Measurements from ENCODE around the gene SKIC8. TPM values are rescaled to one million over a fixed set of nuclear protein-coding genes. Genes with fewer than 3 reads are reported as not detected.
A peak's percentile ranks its signal among the peaks of the same experiment; 100 is the strongest.

The SKIC8 gene
- 10 to 100 TPM; 33.7 to 54.7 TPM for total RNA-seq

GRCh38 chr15:78299101-78299930 is at the start of gene SKIC8:
SKIC8 (minus strand) TSS chr15:78299609; CDS start chr15:78295686, 3,923 bp downstream.
- no peaks in the 10 kb centered on the region for H3K9me3 Mint-ChIP-seq
- peaks cover 17% of the 10 kb centered on the region for H3K36me3 Mint-ChIP-seq (ENCODE audit: low read depth)
- H3K4me3 Mint-ChIP-seq: peak within 1 kb of the TSS; percentile 99
- ATAC-seq (replicated peaks): peak; percentile 97
- H3K27me3 Mint-ChIP-seq: no peaks in the 10 kb centered on the region
- peak within 1 kb of the TSS; percentile 97 for H3K27ac Mint-ChIP-seq
- peaks cover 4% of the 10 kb centered on the region for H3K4me1 Mint-ChIP-seq

GRCh38 chr15:78347586-78348543 is 48.5 kb upstream of the SKIC8 start:
- Mint-ChIP-seq H3K27me3 (peaks cover 9% of the 10 kb centered on the region), H3K27ac (no peak overlapping the region), H3K4me3 (no peak overlapping the region), H3K4me1 (no peaks in the 10 kb centered on the region), H3K36me3 (ENCODE audit: low read depth) (no peaks in the 10 kb centered on the region), H3K9me3 (no peaks in the 10 kb centered on the region)
- ATAC-seq (replicated peaks): no peak

GRCh38 chr15:78345396-78346125 is 46.2 kb upstream of the SKIC8 start:
- Mint-ChIP-seq H3K36me3 (ENCODE audit: low read depth) (no peaks in the 10 kb centered on the region), H3K27me3 (peaks cover 12% of the 10 kb centered on the region), H3K4me1 (no peaks in the 10 kb centered on the region), H3K27ac (no peak overlapping the region), H3K4me3 (no peak overlapping the region), H3K9me3 (no peaks in the 10 kb centered on the region)
- no peak for ATAC-seq (replicated peaks)

GRCh38 chr15:78343276-78344060 is 44.1 kb upstream of the SKIC8 start:
- Mint-ChIP-seq H3K27me3 (peaks cover 21% of the 10 kb centered on the region), H3K4me1 (no peaks in the 10 kb centered on the region), H3K27ac (no peak overlapping the region), H3K4me3 (no peak overlapping the region), H3K9me3 (no peaks in the 10 kb centered on the region), H3K36me3 (ENCODE audit: low read depth) (no peaks in the 10 kb centered on the region)
- ATAC-seq (replicated peaks): no peak

GRCh38 chr15:78342021-78342420 is 42.6 kb upstream of the SKIC8 start:
- Mint-ChIP-seq H3K36me3 (ENCODE audit: low read depth) (no peaks in the 10 kb centered on the region), H3K9me3 (no peaks in the 10 kb centered on the region), H3K27ac (no peak overlapping the region), H3K4me1 (no peaks in the 10 kb centered on the region), H3K4me3 (no peak overlapping the region), H3K27me3 (peaks cover 22% of the 10 kb centered on the region)
- no peak for ATAC-seq (replicated peaks)

GRCh38 chr15:78341057-78341987 is 41.9 kb upstream of the SKIC8 start:
- Mint-ChIP-seq H3K36me3 (ENCODE audit: low read depth) (no peaks in the 10 kb centered on the region), H3K4me1 (no peaks in the 10 kb centered on the region), H3K27ac (no peak overlapping the region), H3K9me3 (no peaks in the 10 kb centered on the region), H3K4me3 (no peak overlapping the region), H3K27me3 (peaks cover 22% of the 10 kb centered on the region)
- ATAC-seq (replicated peaks): no peak

- Mint-ChIP-seq H3K27me3 (peaks cover 22% of the 10 kb centered on the region), H3K36me3 (ENCODE audit: low read depth) (no peaks in the 10 kb centered on the region), H3K4me3 (no peak within 1 kb of the TSS), H3K4me1 (no peaks in the 10 kb centered on the region), H3K27ac (no peak within 1 kb of the TSS), H3K9me3 (no peaks in the 10 kb centered on the region)
- ATAC-seq (replicated peaks): no peak
These were observed 41.0 kb upstream of the SKIC8 start, which contains the start of gene CRABP1 for GRCh38 chr15:78340231-78341056. CRABP1 (plus strand) TSS chr15:78340353; CDS start chr15:78340429, 76 bp downstream.

GRCh38 chr15:78339559-78339958 is 40.1 kb upstream of the SKIC8 start:
- ATAC-seq (replicated peaks): no peak
- H3K4me1 Mint-ChIP-seq: no peaks in the 10 kb centered on the region
- no peaks in the 10 kb centered on the region for H3K36me3 Mint-ChIP-seq (ENCODE audit: low read depth)
- no peak overlapping the region for H3K27ac Mint-ChIP-seq
- no peaks in the 10 kb centered on the region for H3K9me3 Mint-ChIP-seq
- peaks cover 22% of the 10 kb centered on the region for H3K27me3 Mint-ChIP-seq
- H3K4me3 Mint-ChIP-seq: no peak overlapping the region

GRCh38 chr15:78338781-78339180 is 39.4 kb upstream of the SKIC8 start:
- Mint-ChIP-seq H3K36me3 (ENCODE audit: low read depth) (no peaks in the 10 kb centered on the region), H3K4me3 (no peak overlapping the region), H3K27ac (no peak overlapping the region), H3K9me3 (no peaks in the 10 kb centered on the region), H3K27me3 (peaks cover 22% of the 10 kb centered on the region), H3K4me1 (no peaks in the 10 kb centered on the region)
- ATAC-seq (replicated peaks): no peak

- no peak for ATAC-seq (replicated peaks)
- Mint-ChIP-seq H3K27me3 (peaks cover 14% of the 10 kb centered on the region), H3K4me1 (no peaks in the 10 kb centered on the region), H3K4me3 (no peak overlapping the region), H3K9me3 (no peaks in the 10 kb centered on the region), H3K27ac (no peak overlapping the region), H3K36me3 (ENCODE audit: low read depth) (no peaks in the 10 kb centered on the region)
These were observed 36.6 kb upstream of the SKIC8 start for GRCh38 chr15:78335985-78336384.

GRCh38 chr15:78334845-78335244 is 35.4 kb upstream of the SKIC8 start:
- Mint-ChIP-seq H3K9me3 (no peaks in the 10 kb centered on the region), H3K27ac (no peak overlapping the region), H3K4me3 (no peak overlapping the region), H3K4me1 (no peaks in the 10 kb centered on the region), H3K36me3 (ENCODE audit: low read depth) (no peaks in the 10 kb centered on the region), H3K27me3 (peaks cover 14% of the 10 kb centered on the region)
- no peak for ATAC-seq (replicated peaks)

GRCh38 chr15:78329625-78330024 is 30.2 kb upstream of the SKIC8 start:
- Mint-ChIP-seq H3K27ac (no peak overlapping the region), H3K36me3 (ENCODE audit: low read depth) (no peaks in the 10 kb centered on the region), H3K4me1 (no peaks in the 10 kb centered on the region), H3K9me3 (no peaks in the 10 kb centered on the region), H3K4me3 (no peak overlapping the region), H3K27me3 (no peaks in the 10 kb centered on the region)
- ATAC-seq (replicated peaks): peak; percentile 43

Data from activated T-helper 17 cell treated with anti-CD3 and anti-CD28 coated beads, Interleukin-2, amount 50 U/mL, for 72 hours (primary cell).